Stomach smooth muscle (tissue), 2 donors: ENCODE data around the gene SEPTIN3.

Experiments
- H3K27ac ChIP-seq: one replicate; pipeline ENCODE4 v1.7.0; 2013; ENCODE audit warnings: mild to moderate bottlenecking, low read length, inconsistent platforms
- H3K27me3 ChIP-seq, 2 donors: one replicate each; pipeline ENCODE4 v1.7.0; 2013; ENCODE audit warnings: low read length in 2 of 2; ENCODE audit not compliant: insufficient read depth in 2 of 2, control insufficient read depth in 1 of 2
- H3K36me3 ChIP-seq, 2 donors: one replicate each; pipeline ENCODE4 v1.7.0; 2013; ENCODE audit warnings: low read length in 2 of 2; ENCODE audit not compliant: control insufficient read depth in 2 of 2, insufficient read depth in 2 of 2
- H3K4me1 ChIP-seq: one replicate; pipeline ENCODE4 v1.7.0; 2013; ENCODE audit warnings: low read length; ENCODE audit not compliant: control insufficient read depth, insufficient read depth
- H3K4me3 ChIP-seq, 2 donors: one replicate each; pipeline ENCODE4 v1.7.0; 2013; ENCODE audit warnings: low read length in 2 of 2
- H3K9ac ChIP-seq, 2 donors: one replicate each; pipeline ENCODE4 v1.7.0; 2013; ENCODE audit warnings: low read length in 2 of 2, mild to moderate bottlenecking in 1 of 2
- H3K9me3 ChIP-seq, 2 donors: one replicate each; pipeline ENCODE4 v1.7.0; 2013; ENCODE audit warnings: low read length in 2 of 2; ENCODE audit not compliant: control insufficient read depth in 2 of 2
- donor health status: healthy.
- donor health status: Pancreatic carcinoma.

SEPTIN3 gene

GRCh38 chr22:41931701-41932269 is 37.5 kb upstream of the SEPTIN3 start:
- Histone ChIP-seq H3K4me3 (no peak overlapping the region), H3K27me3 (peaks cover 0 to 4% of the 10 kb centered on the region in 2 donors), H3K9me3 (no peaks in the 10 kb centered on the region), H3K4me1 (no peaks in the 10 kb centered on the region), H3K36me3 (no peaks in the 10 kb centered on the region), H3K27ac (no peak overlapping the region), H3K9ac (no peak overlapping the region)

- H3K9ac ChIP-seq = no peak overlapping the region
- no peaks in the 10 kb centered on the region for H3K9me3 ChIP-seq
These were observed 36.9 kb upstream of the SEPTIN3 start for GRCh38 chr22:41932353-41932752.

GRCh38 chr22:41933411-41934177 is 35.6 kb upstream of the SEPTIN3 start:
- H3K27ac ChIP-seq = no peak overlapping the region
- H3K27me3 ChIP-seq = no peaks in the 10 kb centered on the region
- no peak overlapping the region for H3K9ac ChIP-seq
- H3K9me3 ChIP-seq = no peaks in the 10 kb centered on the region
- H3K4me1 ChIP-seq = peaks cover 3% of the 10 kb centered on the region
- no peaks in the 10 kb centered on the region for H3K36me3 ChIP-seq
- H3K4me3 ChIP-seq = no peak overlapping the region

More at GRCh38 chr22:41932353-41932752, 36.9 kb upstream of the SEPTIN3 start:
- Histone ChIP-seq H3K27ac (no peak overlapping the region), H3K27me3 (no peaks in the 10 kb centered on the region), H3K4me1 (no peaks in the 10 kb centered on the region), H3K4me3 (no peak overlapping the region), H3K36me3 (no peaks in the 10 kb centered on the region)

- no peaks in the 10 kb centered on the region for H3K9me3 ChIP-seq
- no peak overlapping the region for H3K4me3 ChIP-seq
- H3K4me1 ChIP-seq = peaks cover 11% of the 10 kb centered on the region
- no peak overlapping the region for H3K9ac ChIP-seq
- no peak overlapping the region for H3K27ac ChIP-seq
- no peaks in the 10 kb centered on the region for H3K27me3 ChIP-seq
- no peaks in the 10 kb centered on the region for H3K36me3 ChIP-seq
These were observed 34.8 kb upstream of the SEPTIN3 start for GRCh38 chr22:41934284-41935014.

- Histone ChIP-seq H3K27ac (no peak overlapping the region), H3K4me1 (peaks cover 12% of the 10 kb centered on the region), H3K27me3 (no peaks in the 10 kb centered on the region), H3K36me3 (no peaks in the 10 kb centered on the region), H3K9me3 (no peaks in the 10 kb centered on the region), H3K9ac (no peak overlapping the region), H3K4me3 (no peak overlapping the region)
These were observed 34.3 kb upstream of the SEPTIN3 start for GRCh38 chr22:41935015-41935351.

GRCh38 chr22:41935509-41935908 is 33.7 kb upstream of the SEPTIN3 start:
- Histone ChIP-seq H3K27me3 (no peaks in the 10 kb centered on the region), H3K9ac (no peak overlapping the region), H3K4me1 (peaks cover 12% of the 10 kb centered on the region), H3K4me3 (no peak overlapping the region), H3K36me3 (no peaks in the 10 kb centered on the region), H3K27ac (no peak overlapping the region), H3K9me3 (no peaks in the 10 kb centered on the region)

- H3K27ac ChIP-seq = no peak overlapping the region
- H3K36me3 ChIP-seq = no peaks in the 10 kb centered on the region
- H3K27me3 ChIP-seq = no peaks in the 10 kb centered on the region
- no peak overlapping the region for H3K9ac ChIP-seq
- no peak overlapping the region for H3K4me3 ChIP-seq
- no peaks in the 10 kb centered on the region for H3K9me3 ChIP-seq
- H3K4me1 ChIP-seq = peaks cover 16% of the 10 kb centered on the region
These were observed 32.4 kb upstream of the SEPTIN3 start for GRCh38 chr22:41936894-41937169.

GRCh38 chr22:41939981-41940831 is 29.0 kb upstream of the SEPTIN3 start:
- no peaks in the 10 kb centered on the region for H3K9me3 ChIP-seq
- peak overlapping the region in 1 of 2 donors; percentile 42 for H3K9ac ChIP-seq
- no peaks in the 10 kb centered on the region for H3K27me3 ChIP-seq
- H3K4me1 ChIP-seq = peaks cover 16% of the 10 kb centered on the region
- no peak overlapping the region for H3K4me3 ChIP-seq
- H3K36me3 ChIP-seq = no peaks in the 10 kb centered on the region
- H3K27ac ChIP-seq = peak overlapping the region; percentile 53

- Histone ChIP-seq H3K9ac (peak overlapping the region in 1 of 2 donors; percentile 29), H3K9me3 (no peaks in the 10 kb centered on the region), H3K4me1 (peaks cover 22% of the 10 kb centered on the region), H3K4me3 (peak overlapping the region in 1 of 2 donors; percentile 22), H3K27me3 (no peaks in the 10 kb centered on the region), H3K36me3 (no peaks in the 10 kb centered on the region), H3K27ac (peak overlapping the region; percentile 53)
These were observed 28.1 kb upstream of the SEPTIN3 start for GRCh38 chr22:41940832-41941765.
